GM12878 (cell line): ENCODE measurements around the gene HIBCH. TPM values are rescaled to one million over a fixed set of nuclear protein-coding genes. Genes with fewer than 3 reads are reported as not detected.

Experiments
- ATAC-seq: fragments of 200-7000 bp; cut with Tn5 transposase; 3 replicates; pipeline ENCODE4 v1.9.1; 2020; ENCODE audit warnings: mild to moderate bottlenecking, moderate library complexity
- BruUV-seq: library from RNA; stranded (reverse); fragments of 400-500 nt; replicated peaks from 2 replicates; lab custom pipeline; 2021; lab: Mats Ljungman, UMichigan
- CTCF ChIA-PET: fragments of 300-600 bp; sonication (Branson Sonifier 250); formaldehyde crosslinking; extraction: SDS; loops from one replicate; lab custom pipeline; 2021; ENCODE audit warnings: inconsistent platforms; lab: Yijun Ruan, JAX
- POLR2A ChIA-PET: fragments of 350-600 bp; formaldehyde crosslinking; extraction: SDS; loops from one replicate; lab custom pipeline; 2021; ENCODE audit warnings: inconsistent platforms; lab: Charles Lee
- RAD21 ChIA-PET: fragments of 300-600 bp; sonication (Branson Sonifier 250); formaldehyde crosslinking; loops from one replicate; lab custom pipeline; 2023; ENCODE audit warnings: antibody characterized with exemption; ENCODE audit not compliant: unreplicated experiment; lab: Charles Lee
- SMC1A ChIA-PET: fragments of 300-600 bp; sonication (Branson Sonifier 250); formaldehyde crosslinking; loops from one replicate; lab custom pipeline; 2023; ENCODE audit not compliant: unreplicated experiment, uncharacterized antibody; lab: Charles Lee
- DNase-seq: peaks from one replicate; pipeline ENCODE4 v3.0.0-alpha.2; 2011; ENCODE audit warnings: low read depth, low spot score
- FAIRE-seq: peaks from 3 replicates; lab custom pipeline; 2011; peaks lifted over from hg19 to GRCh38; lab: Jason Lieb, UNC
- H2AFZ ChIP-seq: 2 replicates; pipeline ENCODE4 v1.6.0; 2011; ENCODE audit warnings: low read depth, low read length, control low read depth; ENCODE audit not compliant: control insufficient read depth
- H3K27ac ChIP-seq: 2 replicates; pipeline ENCODE4 v1.5.1; 2011; ENCODE audit warnings: control low read depth; ENCODE audit not compliant: control insufficient read depth, insufficient read depth
- H3K27me3 ChIP-seq, 2 experiments: replicated peaks in 1 of 2; 2 replicates each; pipeline versions ENCODE4 v1.6.0 to v1.6.1; 2011; ENCODE audit warnings: low read length in 1 of 2; ENCODE audit not compliant: control insufficient read depth in 2 of 2, insufficient read depth in 2 of 2
- H3K36me3 ChIP-seq, 2 experiments: 2 replicates each; pipeline ENCODE4 v1.5.1; 2011; ENCODE audit warnings: low read length in 1 of 2; ENCODE audit not compliant: control insufficient read depth in 2 of 2, insufficient read depth in 2 of 2
- H3K4me1 ChIP-seq: 2 replicates; pipeline ENCODE4 v1.6.1; 2011; ENCODE audit warnings: mild to moderate bottlenecking, low read length, moderate library complexity, mixed read lengths; ENCODE audit not compliant: control insufficient read depth, insufficient read depth
- H3K4me2 ChIP-seq: 2 replicates; pipeline ENCODE4 v1.6.0; 2011; ENCODE audit warnings: control low read depth; ENCODE audit not compliant: control insufficient read depth, insufficient read depth
- H3K4me3 ChIP-seq: fragments of 200-600 bp; sonication (generic); 2 replicates; pipeline ENCODE4 v1.5.1; 2016
- H3K79me2 ChIP-seq: 2 replicates; pipeline ENCODE4 v1.6.0; 2011; ENCODE audit warnings: low read length; ENCODE audit not compliant: control insufficient read depth, insufficient read depth
- H3K9ac ChIP-seq: 2 replicates; pipeline ENCODE4 v1.8.0; 2011; ENCODE audit warnings: low read length, control low read depth, mixed read lengths; ENCODE audit not compliant: control insufficient read depth, insufficient read depth
- H3K9me3 ChIP-seq: replicated peaks from 3 replicates; pipeline ENCODE4 v1.5.1; 2011; ENCODE audit warnings: mild to moderate bottlenecking, low read length; ENCODE audit not compliant: control insufficient read depth, insufficient read depth
- H4K20me1 ChIP-seq: 2 replicates; pipeline ENCODE4 v1.6.0; 2011; ENCODE audit not compliant: control insufficient read depth, insufficient read depth
- ATF7 ChIP-seq: fragments of 450-650 bp; IDR thresholded peaks from 2 replicates; pipeline ENCODE4 v1.6.1; 2016; ENCODE audit warnings: low read depth, mild to moderate bottlenecking
- BCL3 ChIP-seq: IDR thresholded peaks from 2 replicates; pipeline ENCODE4 v1.6.1; 2011; ENCODE audit warnings: borderline replicate concordance, low read depth, mild to moderate bottlenecking, moderate library complexity, low read length; ENCODE audit not compliant: insufficient read depth, poor library complexity, severe bottlenecking
- CBX5 ChIP-seq: sonication (generic); IDR thresholded peaks from 2 replicates; pipeline ENCODE4 v1.6.1; 2016; ENCODE audit warnings: low read depth, moderate library complexity, mild to moderate bottlenecking, inconsistent platforms
- GATAD2B ChIP-seq: fragments of 450-650 bp; conservative IDR thresholded peaks from 2 replicates; pipeline ENCODE4 v1.6.1; 2017; ENCODE audit warnings: low read depth, mild to moderate bottlenecking, moderate library complexity
- HDAC2 ChIP-seq: fragments of 200-600 bp; sonication (generic); IDR thresholded peaks from 2 replicates; pipeline ENCODE4 v1.6.1; 2017
- IRF5 ChIP-seq: fragments of 450-650 bp; IDR thresholded peaks from 2 replicates; pipeline ENCODE4 v1.6.1; 2017; ENCODE audit warnings: borderline replicate concordance
- MEF2B ChIP-seq: fragments of 450-650 bp; IDR thresholded peaks from 2 replicates; pipeline ENCODE4 v1.6.1; 2018; ENCODE audit warnings: mild to moderate bottlenecking, moderate library complexity; ENCODE audit not compliant: partially characterized antibody, poor library complexity, severe bottlenecking
- NFXL1 ChIP-seq: fragments of 450-650 bp; IDR thresholded peaks from 2 replicates; pipeline ENCODE4 v1.6.1; 2017; ENCODE audit warnings: antibody characterized with exemption, mild to moderate bottlenecking, borderline replicate concordance
- PBX3 ChIP-seq: IDR thresholded peaks from 2 replicates; pipeline ENCODE4 v1.6.1; 2011; ENCODE audit warnings: mild to moderate bottlenecking, low read depth, low read length, moderate library complexity; ENCODE audit not compliant: insufficient replicate concordance
- SIX5 ChIP-seq: IDR thresholded peaks from 2 replicates; pipeline ENCODE4 v1.6.1; 2011; ENCODE audit warnings: mild to moderate bottlenecking, low read depth, low read length, moderate library complexity; ENCODE audit not compliant: severe bottlenecking
- SKIL ChIP-seq: fragments of 450-650 bp; IDR thresholded peaks from 2 replicates; pipeline ENCODE4 v1.6.1; 2017; ENCODE audit warnings: mild to moderate bottlenecking, low read depth, inconsistent platforms; ENCODE audit not compliant: poor library complexity, severe bottlenecking
- TAF1 ChIP-seq: IDR thresholded peaks from 2 replicates; pipeline ENCODE4 v1.6.1; 2011; ENCODE audit warnings: mild to moderate bottlenecking, low read depth, low read length, borderline replicate concordance
- TBL1XR1 ChIP-seq: IDR thresholded peaks from 2 replicates; pipeline ENCODE4 v1.6.1; 2012; ENCODE audit warnings: low read depth, low read length, improper control_type of control experiment
- YBX1 ChIP-seq: fragments of 450-650 bp; IDR thresholded peaks from 2 replicates; pipeline ENCODE4 v1.6.1; 2016; ENCODE audit warnings: antibody characterized with exemption
- WGBS: methylation state at CpG from one replicate; pipeline ENCODE4 v1.1.6; 2016; ENCODE audit warnings: low lambda C conversion rate; ENCODE audit not compliant: insufficient replicate concordance, insufficient coverage; ENCODE audit errors: missing lambda C conversion rate; 5-methylcytosine and 5-hydroxymethylcytosine counted together
- in situ Hi-C: fragments of 300-500 bp; cut with MboI; formaldehyde crosslinking; loops from 9 replicates; pipeline ENCODE4 v1.14.3; 2018; ENCODE audit warnings: mixed read lengths
- intact Hi-C: fragments of 100-400 bp; cut with micrococcal nuclease; formaldehyde crosslinking; loops from one replicate; pipeline ENCODE4 v1.14.2; 2022; ENCODE audit not compliant: unreplicated experiment
- polyA plus RNA-seq, 11 experiments: library from polyadenylated mRNA; depleted of rRNA in 4 of 11; unstranded in 6 of 11; stranded (reverse) in 5 of 11; fragments of >200 nt; fragmentation: Nextera tagmentation in 4 of 11; fragmentation: Illumina TruSeq in 1 of 11; extraction: Ambion mirVana in 4 of 11; extraction: Trizol in 1 of 11; gene quantifications; 1 replicate in 1 of 11; 2 replicates in 10 of 11; pipeline versions ENCODE4 v1.2.1 to v1.2.3, GENCODE V29; 2011 to 2016; ENCODE audit warnings: inconsistent platforms in 2 of 11, missing spikeins in 2 of 11, low read depth in 1 of 11
- total RNA-seq, 4 experiments: library from RNA; depleted of rRNA in 3 of 4; stranded (reverse); fragments of >200 nt in 3 of 4; fragmentation: Illumina TruSeq in 1 of 4; extraction: Trizol in 1 of 4; gene quantifications; 2 replicates each; pipeline versions ENCODE4 v1.2.1 to v1.2.3, GENCODE V29; 2013 to 2021

The HIBCH gene
- total and polyA plus RNA-seq, 10 of the 15 experiments (the other 5 are each of a cell fraction or from before 2014, with no cell fraction given): 22.3 to 81.0 (median 37.4) TPM

- SMC1A ChIA-PET: interaction anchor here (0.9 to 1.2 kb wide), 2 partner anchors 11 to 99 kb away, joined by 3 to 4 read pairs; no protein-coding TSS in a partner anchor
- no peak overlapping the region for H3K4me2 ChIP-seq
- FAIRE-seq (no peak), DNase-seq (no peak), ATAC-seq (no peak)
- no peaks in the 10 kb centered on the region for H3K4me1 ChIP-seq
- H3K27me3 ChIP-seq: no peaks in the 10 kb centered on the region
- no peaks in the 10 kb centered on the region for H3K9me3 ChIP-seq
- no peak overlapping the region for H3K4me3 ChIP-seq
- intact Hi-C loops (no loop called here), in situ Hi-C loops (no loop called here)
- CTCF ChIA-PET: interaction anchor here (1.3 to 1.8 kb wide), 2 partner anchors 8 to 100 kb away, joined by 6 to 9 read pairs; a partner anchor contains a TSS
- POLR2A ChIA-PET: interaction anchor here (0.6 kb wide), 1 partner anchor 435 kb away, joined by 3 read pairs; no protein-coding TSS in a partner anchor
- no peak overlapping the region for H3K9ac ChIP-seq
- BruUV-seq: no TSS peak
- TF ChIP-seq CBX5 (no peak), IRF5 (no peak), ATF7 (no peak), GATAD2B (no peak), SIX5 (no peak), NFXL1 (no peak), PBX3 (no peak), MEF2B (no peak), HDAC2 (no peak), BCL3 (no peak), TAF1 (no peak), YBX1 (no peak), SKIL (no peak), TBL1XR1 (no peak)
- no peaks in the 10 kb centered on the region for H4K20me1 ChIP-seq
- H3K27ac ChIP-seq: no peak overlapping the region
- RAD21 ChIA-PET: interaction anchor here (1.1 kb wide), 1 partner anchor 89 kb away, joined by 3 read pairs; no protein-coding TSS in a partner anchor
- no peaks in the 10 kb centered on the region for H3K36me3 ChIP-seq
- H3K79me2 ChIP-seq: no peaks in the 10 kb centered on the region
- no peak overlapping the region for H2AFZ ChIP-seq
- 24% methylated on average over 1 of the region's 1 CpG for WGBS
Observed at GRCh38 chr2:190188289-190188688, 131.3 kb downstream of the HIBCH start.
